HG03460 (cell line): Measurements from ENCODE around the gene NBPF9.
"Not testable (repeated sequence)": the region's sequence is repeated elsewhere in the genome, so short reads cannot be mapped to it uniquely, and the experiment has no call there.

ENCODE experiments used
- ATAC-seq: cut with Tn5 transposase; IDR thresholded peaks from one replicate; pipeline ENCODE4 v1.9.1; 2021; ENCODE audit not compliant: unreplicated experiment

Gene NBPF9

GRCh38 chr1:149016626-149017025, 86.7 kb downstream of the NBPF9 start:
- not testable (repeated sequence) for ATAC-seq

GRCh38 chr1:149015522-149015921, 87.8 kb downstream of the NBPF9 start:
- ATAC-seq = not testable (repeated sequence)

GRCh38 chr1:149013513-149013912, 89.8 kb downstream of the NBPF9 start:
- ATAC-seq = not testable (repeated sequence)

- ATAC-seq = not testable (repeated sequence)
These were observed 90.8 kb downstream of the NBPF9 start for GRCh38 chr1:149012599-149012998.

GRCh38 chr1:149009761-149010160, 93.6 kb downstream of the NBPF9 start:
- not testable (repeated sequence) for ATAC-seq

- not testable (repeated sequence) for ATAC-seq
These were observed 94.6 kb downstream of the NBPF9 start for GRCh38 chr1:149008769-149009168.

GRCh38 chr1:149008326-149008725, 95.0 kb downstream of the NBPF9 start:
- not testable (repeated sequence) for ATAC-seq
